Cardiac muscle cell (in vitro differentiated cells and primary cell): ENCODE data around the gene TCF4. TPM values are rescaled to one million over a fixed set of nuclear protein-coding genes. Genes with fewer than 3 reads are reported as not detected.

Experiments used
- DNase-seq, 2 donors: peaks; one replicate each; pipeline versions ENCODE4 v3.0.0 to v3.0.0-alpha.2; 2010 to 2017; ENCODE audit warnings: low read depth in 1 of 2, low spot score in 1 of 2
- H3K27ac ChIP-seq: fragments of 200-600 bp; sonication (generic); 2 replicates; pipeline ENCODE4 v1.5.1; 2016
- H3K27me3 ChIP-seq: fragments of 200-600 bp; sonication (generic); 2 replicates; pipeline ENCODE4 v1.6.0; 2016; ENCODE audit warnings: control low read depth
- H3K36me3 ChIP-seq: fragments of 200-600 bp; sonication (generic); 2 replicates; pipeline ENCODE4 v1.5.1; 2016; ENCODE audit warnings: control low read depth
- H3K4me1 ChIP-seq: fragments of 200-600 bp; sonication (generic); 2 replicates; pipeline ENCODE4 v1.8.1; 2017; ENCODE audit warnings: low read depth, mild to moderate bottlenecking, mixed run types
- H3K4me3 ChIP-seq: fragments of 200-600 bp; sonication (generic); 2 replicates; pipeline ENCODE4 v1.5.1; 2016; ENCODE audit warnings: mild to moderate bottlenecking
- H3K9me3 ChIP-seq: fragments of 200-600 bp; sonication (generic); 2 replicates; pipeline ENCODE4 v1.5.1; 2017; ENCODE audit warnings: low read depth, mild to moderate bottlenecking, control low read depth
- CTCF ChIP-seq: IDR thresholded peaks from 2 replicates; pipeline ENCODE4 v1.5.1; 2012; ENCODE audit warnings: low read depth, mild to moderate bottlenecking, low read length
- polyA plus RNA-seq: library from polyadenylated mRNA; unstranded; fragments of >200 nt; fragmentation: Nextera tagmentation; extraction: Ambion mirVana; gene quantifications from 2 replicates; pipeline ENCODE4 v1.2.1, GENCODE V29; 2016
- total RNA-seq: library from RNA; depleted of rRNA; stranded (reverse); fragments of >200 nt; gene quantifications from 2 replicates; pipeline ENCODE4 v1.2.3, GENCODE V29; 2016

The TCF4 gene
- total and polyA plus RNA-seq, 2 experiments from 2014 or later: 38.3 to 59.2 TPM

- Histone ChIP-seq H3K27me3 (no peaks in the 10 kb centered on the region), H3K9me3 (no peaks in the 10 kb centered on the region), H3K27ac (no peak overlapping the region), H3K4me1 (peaks cover 10% of the 10 kb centered on the region), H3K36me3 (no peaks in the 10 kb centered on the region), H3K4me3 (peak overlapping the region; percentile 33)
- peak; percentile 91 to 96 for DNase-seq
- no peak for TF ChIP-seq CTCF
Measured at GRCh38 chr18:55321265-55322177, 266.5 kb downstream of the TCF4 start.

- TF ChIP-seq CTCF: no peak
- Histone ChIP-seq H3K4me3 (no peak overlapping the region), H3K9me3 (no peaks in the 10 kb centered on the region), H3K36me3 (no peaks in the 10 kb centered on the region), H3K4me1 (peaks cover 10% of the 10 kb centered on the region), H3K27ac (no peak overlapping the region), H3K27me3 (no peaks in the 10 kb centered on the region)
- no peak for DNase-seq
Measured at GRCh38 chr18:55320424-55321264, 267.3 kb downstream of the TCF4 start.

- Histone ChIP-seq H3K27me3 (no peaks in the 10 kb centered on the region), H3K36me3 (no peaks in the 10 kb centered on the region), H3K4me1 (peaks cover 10% of the 10 kb centered on the region), H3K27ac (no peak overlapping the region), H3K4me3 (no peak overlapping the region), H3K9me3 (no peaks in the 10 kb centered on the region)
- no peak for TF ChIP-seq CTCF
- peak in 1 of 2 donors; percentile 48 for DNase-seq
Measured at GRCh38 chr18:55319459-55320193, 268.4 kb downstream of the TCF4 start.

GRCh38 chr18:55318951-55319441 lies 269.0 kb downstream of the TCF4 start:
- Histone ChIP-seq H3K36me3 (no peaks in the 10 kb centered on the region), H3K27me3 (no peaks in the 10 kb centered on the region), H3K9me3 (no peaks in the 10 kb centered on the region), H3K27ac (no peak overlapping the region), H3K4me3 (no peak overlapping the region), H3K4me1 (peaks cover 10% of the 10 kb centered on the region)
- no peak for TF ChIP-seq CTCF
- peak in 1 of 2 donors; percentile 63 for DNase-seq

- H3K4me3 ChIP-seq: no peak overlapping the region
- no peak for TF ChIP-seq CTCF
- no peak overlapping the region for H3K27ac ChIP-seq
- no peaks in the 10 kb centered on the region for H3K9me3 ChIP-seq
- no peak for DNase-seq
- H3K27me3 ChIP-seq: no peaks in the 10 kb centered on the region
- no peaks in the 10 kb centered on the region for H3K36me3 ChIP-seq
- peaks cover 4% of the 10 kb centered on the region for H3K4me1 ChIP-seq
Measured at GRCh38 chr18:55317864-55318263, 270.1 kb downstream of the TCF4 start.
